Peyer's patch (tissue), 4 donors: Measurements from ENCODE around the gene RIOK3. TPM values are rescaled to one million over a fixed set of nuclear protein-coding genes. Genes with fewer than 3 reads are reported as not detected.

ENCODE experiments used
- DNase-seq, 3 donors: peaks; one replicate each; pipeline ENCODE4 v3.0.0-alpha.2; 2017 to 2019
- H3K27ac ChIP-seq, 4 donors: fragments of 200-600 bp; sonication (generic); one replicate each; pipeline ENCODE4 v1.5.1; 2016 to 2019
- H3K27me3 ChIP-seq, 2 donors: fragments of 200-600 bp; sonication (generic); one replicate each; pipeline ENCODE4 v1.5.1; 2019
- H3K36me3 ChIP-seq, 3 donors: fragments of 200-600 bp; sonication (generic); one replicate each; pipeline ENCODE4 v1.5.1; 2016 to 2019
- H3K4me1 ChIP-seq, 4 donors: fragments of 200-600 bp; sonication (generic); one replicate each; pipeline ENCODE4 v1.5.1; 2016 to 2019
- H3K4me3 ChIP-seq, 4 donors: fragments of 200-600 bp; sonication (generic); 1 replicate in 3 of 4; 2 replicates in 1 of 4; pipeline ENCODE4 v1.5.1; 2016 to 2019; ENCODE audit warnings: mild to moderate bottlenecking in 1 of 4
- H3K9me3 ChIP-seq, 4 donors: fragments of 200-600 bp; sonication (generic); one replicate each; pipeline ENCODE4 v1.5.1; 2016 to 2019; ENCODE audit warnings: mild to moderate bottlenecking in 1 of 4
- POLR2A ChIP-seq, 2 donors: fragments of 450-650 bp; IDR thresholded peaks; one replicate each; pipeline ENCODE4 v1.5.1; 2017; ENCODE audit warnings: antibody characterized with exemption in 2 of 2, mild to moderate bottlenecking in 2 of 2, moderate library complexity in 2 of 2
- total RNA-seq, 4 donors: library from RNA; depleted of rRNA; stranded (reverse); fragments of >200 nt; gene quantifications; one replicate each; pipeline ENCODE4 v1.1.0, GENCODE V29; 2016
- TF ChIP-seq, protein P1 (sequence below), 6 experiments: fragments of 450-650 bp in 4 of 6; fragments of 200-600 bp in 2 of 6; sonication (generic) in 1 of 6; IDR thresholded peaks; one replicate each; pipeline ENCODE4 v1.5.1; 2017 to 2019; ENCODE audit warnings: antibody characterized with exemption in 6 of 6, mild to moderate bottlenecking in 3 of 6, moderate library complexity in 1 of 6

Gene RIOK3
- total RNA-seq, 4 donors from 2014 or later = 66.0 to 262 (median 160) TPM

DNA sequence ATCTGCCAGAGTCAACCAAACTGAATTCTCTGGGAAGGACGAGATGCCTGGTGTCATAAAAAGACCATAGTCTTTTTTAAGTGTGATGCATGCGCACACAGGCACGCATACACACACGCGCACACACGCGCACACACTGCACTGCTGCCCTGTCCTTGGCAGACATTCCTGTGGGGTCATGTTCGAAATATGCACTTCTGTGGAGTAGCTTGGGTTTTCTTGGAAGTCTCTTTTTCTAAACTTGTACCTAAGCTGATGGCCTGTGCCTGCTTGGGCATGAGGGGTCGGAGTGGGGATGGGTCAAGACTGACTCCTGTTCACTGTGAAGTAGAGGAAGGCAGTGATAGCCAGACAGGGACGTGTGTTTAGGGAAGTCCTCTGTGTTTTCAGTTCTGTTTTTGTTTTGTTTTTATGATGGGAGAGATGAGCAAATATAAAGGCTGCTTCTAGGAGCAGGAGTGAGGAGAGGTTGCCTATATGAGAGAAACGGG lies 46.2 kb downstream of the RIOK3 start:
- H3K36me3 ChIP-seq = no peaks in the 10 kb centered on the region
- H3K4me3 ChIP-seq = no peak overlapping the region
- H3K4me1 ChIP-seq = peaks cover 0 to 8% (median 5%) of the 10 kb centered on the region in 4 donors
- H3K9me3 ChIP-seq = no peaks in the 10 kb centered on the region
- no peaks in the 10 kb centered on the region for H3K27me3 ChIP-seq
- no peak for DNase-seq
- TF ChIP-seq, protein P1, sequence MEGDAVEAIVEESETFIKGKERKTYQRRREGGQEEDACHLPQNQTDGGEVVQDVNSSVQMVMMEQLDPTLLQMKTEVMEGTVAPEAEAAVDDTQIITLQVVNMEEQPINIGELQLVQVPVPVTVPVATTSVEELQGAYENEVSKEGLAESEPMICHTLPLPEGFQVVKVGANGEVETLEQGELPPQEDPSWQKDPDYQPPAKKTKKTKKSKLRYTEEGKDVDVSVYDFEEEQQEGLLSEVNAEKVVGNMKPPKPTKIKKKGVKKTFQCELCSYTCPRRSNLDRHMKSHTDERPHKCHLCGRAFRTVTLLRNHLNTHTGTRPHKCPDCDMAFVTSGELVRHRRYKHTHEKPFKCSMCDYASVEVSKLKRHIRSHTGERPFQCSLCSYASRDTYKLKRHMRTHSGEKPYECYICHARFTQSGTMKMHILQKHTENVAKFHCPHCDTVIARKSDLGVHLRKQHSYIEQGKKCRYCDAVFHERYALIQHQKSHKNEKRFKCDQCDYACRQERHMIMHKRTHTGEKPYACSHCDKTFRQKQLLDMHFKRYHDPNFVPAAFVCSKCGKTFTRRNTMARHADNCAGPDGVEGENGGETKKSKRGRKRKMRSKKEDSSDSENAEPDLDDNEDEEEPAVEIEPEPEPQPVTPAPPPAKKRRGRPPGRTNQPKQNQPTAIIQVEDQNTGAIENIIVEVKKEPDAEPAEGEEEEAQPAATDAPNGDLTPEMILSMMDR (IDR thresholded peaks at IDR 0.05) = no peak
- no peak for TF ChIP-seq POLR2A (IDR thresholded peaks at IDR 0.05)
- H3K27ac ChIP-seq = peak overlapping the region in 1 of 4 donors; percentile 11

DNA sequence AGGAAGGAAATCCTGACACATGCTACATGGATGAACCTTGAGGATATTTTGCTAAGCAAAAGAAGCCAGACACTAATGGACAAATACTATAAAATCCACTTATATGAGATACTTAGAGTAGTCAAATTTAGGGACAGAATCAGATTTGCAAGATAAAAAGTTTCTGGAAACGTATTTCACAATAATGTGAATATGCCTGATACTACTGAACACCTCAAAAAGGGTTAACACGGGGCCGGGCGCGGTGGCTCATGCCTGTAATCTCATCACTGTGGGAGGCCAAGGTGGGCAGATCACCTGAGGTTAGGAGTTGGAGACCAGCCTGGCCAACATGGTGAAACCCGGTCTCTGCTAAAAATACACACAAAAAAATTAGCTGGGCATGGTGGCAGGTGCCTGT lies 48.5 kb downstream of the RIOK3 start:
- no peak for DNase-seq
- Histone ChIP-seq H3K27me3 (no peaks in the 10 kb centered on the region), H3K36me3 (peaks cover 0 to 5% (median 0%) of the 10 kb centered on the region in 3 donors), H3K9me3 (no peaks in the 10 kb centered on the region), H3K4me1 (peaks cover 0 to 23% (median 13%) of the 10 kb centered on the region in 4 donors), H3K4me3 (no peak overlapping the region), H3K27ac (no peak overlapping the region)
- TF ChIP-seq, protein P1 (IDR thresholded peaks at IDR 0.05) = no peak
- no peak for TF ChIP-seq POLR2A (IDR thresholded peaks at IDR 0.05)

DNA sequence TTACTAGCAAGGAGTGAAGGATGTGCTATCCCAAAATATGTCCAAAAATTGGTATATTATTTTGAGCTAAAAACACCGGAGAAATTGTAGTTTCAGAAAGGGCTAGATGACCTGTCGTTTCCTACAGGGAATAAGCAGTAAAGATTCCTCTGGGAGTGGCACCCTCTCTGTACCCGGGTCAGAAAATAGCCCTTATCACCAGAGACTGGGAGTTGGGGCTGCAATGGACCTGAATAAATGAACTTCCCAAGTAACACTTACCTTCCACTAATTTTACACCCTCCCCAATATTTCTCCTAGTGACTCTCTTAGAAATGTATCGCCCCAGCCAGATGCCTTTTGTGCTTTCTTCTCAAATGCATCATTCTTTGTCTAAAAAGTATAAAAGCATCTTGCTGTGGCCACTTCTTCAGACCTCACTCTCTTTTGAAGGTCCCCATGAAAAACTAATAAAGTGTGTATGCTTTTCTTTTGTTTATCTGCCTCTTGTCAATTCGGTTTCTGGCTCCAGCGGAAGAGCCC lies 49.5 kb downstream of the RIOK3 start:
- H3K4me1 ChIP-seq = peaks cover 0 to 23% (median 14%) of the 10 kb centered on the region in 4 donors
- no peaks in the 10 kb centered on the region for H3K27me3 ChIP-seq
- H3K36me3 ChIP-seq = peaks cover 0 to 14% (median 0%) of the 10 kb centered on the region in 3 donors
- no peak for DNase-seq
- no peaks in the 10 kb centered on the region for H3K9me3 ChIP-seq
- peak overlapping the region; percentile 82 to 93 (median 93) for H3K27ac ChIP-seq
- no peak for TF ChIP-seq POLR2A (IDR thresholded peaks at IDR 0.05)
- TF ChIP-seq, protein P1 (IDR thresholded peaks at IDR 0.05) = no peak
- peak overlapping the region; percentile 96 to 99 (median 98) for H3K4me3 ChIP-seq

DNA sequence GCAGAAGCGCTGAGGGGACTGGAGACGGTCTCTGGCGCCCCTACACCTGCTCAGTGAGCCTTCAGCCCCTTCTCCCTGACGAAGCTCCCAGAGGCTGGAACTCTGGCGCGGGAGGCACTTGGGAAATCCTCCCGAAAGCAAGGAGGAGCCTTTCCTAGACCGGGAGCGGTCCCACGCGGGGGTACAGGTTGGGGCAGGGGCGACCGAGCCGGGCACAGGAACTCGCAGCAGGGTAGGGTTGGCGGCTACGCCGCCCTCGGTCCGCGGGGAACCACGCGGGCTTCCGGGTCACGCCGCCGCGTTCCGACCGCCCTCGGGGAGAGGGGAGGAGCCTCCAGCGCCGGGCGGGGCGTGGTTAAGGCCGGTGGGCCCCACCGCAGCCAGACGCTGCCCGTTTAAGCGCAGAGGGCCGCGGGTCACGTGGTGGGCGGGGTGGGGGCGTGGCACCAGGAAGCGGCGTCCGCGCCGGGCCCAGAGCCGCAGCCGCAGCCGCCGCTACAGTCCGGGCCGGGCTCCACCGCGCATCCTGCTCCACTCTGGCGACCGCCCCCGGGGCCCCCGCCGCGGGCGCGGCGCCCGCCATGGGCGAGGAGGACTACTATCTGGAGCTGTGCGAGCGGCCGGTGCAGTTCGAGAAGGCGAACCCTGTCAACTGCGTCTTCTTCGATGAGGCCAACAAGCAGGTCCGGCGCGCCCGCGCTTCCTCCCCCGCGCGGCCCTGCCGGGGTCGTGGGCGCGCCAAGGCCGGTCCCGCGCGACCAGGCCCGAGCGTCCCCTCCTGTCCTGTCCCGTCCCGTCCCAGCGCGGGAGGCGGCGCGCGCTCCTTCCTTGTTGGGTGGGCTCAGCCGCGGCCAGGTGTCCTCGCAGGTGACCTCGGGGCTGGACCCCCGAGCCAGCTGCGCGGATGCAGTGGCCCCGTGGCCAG lies 50.2 kb downstream of the RIOK3 start, which contains the start of gene RMC1:
RMC1 (plus strand) TSS at position 474 of the 925 bp plus-strand sequence; CDS start at position 582, 108 bp downstream.
- TF ChIP-seq, protein P1 (IDR thresholded peaks at IDR 0.05) = peak in 2 of 6 experiments; percentile 12 to 13
- TF ChIP-seq POLR2A (IDR thresholded peaks at IDR 0.05) = peak; percentile 88 to 91
- peak; percentile 94 to 99 (median 98) for DNase-seq
- Histone ChIP-seq H3K27ac (peak within 1 kb of the TSS; percentile 82 to 93 (median 93)), H3K9me3 (no peaks in the 10 kb centered on the region), H3K4me3 (peak within 1 kb of the TSS; percentile 96 to 99 (median 98)), H3K36me3 (peaks cover 0 to 21% (median 0%) of the 10 kb centered on the region in 3 donors), H3K27me3 (no peaks in the 10 kb centered on the region), H3K4me1 (peaks cover 0 to 23% (median 14%) of the 10 kb centered on the region in 4 donors)

DNA sequence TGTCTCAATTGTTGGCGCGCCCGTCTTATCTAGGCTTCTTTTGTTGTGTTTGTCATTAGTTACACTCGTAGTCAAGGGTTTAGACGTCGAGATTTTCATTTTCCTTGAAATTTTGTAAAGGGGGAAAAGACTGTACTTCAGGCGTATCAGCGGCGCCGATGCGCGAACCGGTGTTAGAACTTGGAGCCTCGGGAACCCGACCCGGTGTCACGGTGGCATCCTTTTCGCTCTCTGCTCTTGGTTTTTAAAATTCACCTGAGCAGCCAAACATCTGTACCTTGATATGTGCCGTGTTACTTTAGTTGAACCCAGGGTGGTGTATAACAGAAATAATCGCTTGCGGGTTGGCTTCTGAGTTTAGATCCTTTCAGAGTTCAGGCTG lies 50.9 kb downstream of the RIOK3 start:
- Histone ChIP-seq H3K4me3 (peak overlapping the region; percentile 96 to 99 (median 98)), H3K27ac (peak overlapping the region; percentile 82 to 93 (median 93)), H3K9me3 (no peaks in the 10 kb centered on the region), H3K4me1 (peaks cover 0 to 23% (median 14%) of the 10 kb centered on the region in 4 donors), H3K36me3 (peaks cover 0 to 28% (median 0%) of the 10 kb centered on the region in 3 donors), H3K27me3 (no peaks in the 10 kb centered on the region)
- no peak for TF ChIP-seq POLR2A (IDR thresholded peaks at IDR 0.05)
- TF ChIP-seq, protein P1 (IDR thresholded peaks at IDR 0.05) = no peak
- DNase-seq = no peak
